DMS53 (cell line): ENCODE data around the gene CARD16.
"Not testable (repeated sequence)": the region's sequence is repeated elsewhere in the genome, so short reads cannot be mapped to it uniquely, and the experiment has no call there.

ENCODE experiments used
- DNase-seq: peaks from one replicate; lab custom pipeline; 2025; lab: John Stamatoyannopoulos, UW

Gene CARD16

DNA sequence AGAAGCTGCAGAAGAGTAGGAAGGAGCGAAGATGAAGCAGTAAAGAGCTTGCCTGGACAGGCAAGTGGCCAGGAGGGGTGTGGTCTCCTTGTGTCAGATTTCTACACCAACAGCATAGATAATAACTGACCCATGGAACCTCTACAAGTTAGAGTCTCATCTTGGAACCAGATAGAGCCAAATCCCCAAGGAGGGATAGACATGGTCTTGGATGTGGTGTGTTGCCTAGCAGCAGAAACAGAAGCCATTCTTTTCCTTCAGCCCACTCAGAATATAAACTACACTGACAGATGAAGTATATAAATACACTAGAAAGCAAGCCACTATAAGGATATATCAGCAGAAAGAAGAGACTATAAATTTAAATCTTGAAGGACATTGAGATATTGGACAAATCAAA, 4.3 kb upstream of the CARD16 start:
- no peak for DNase-seq

DNA sequence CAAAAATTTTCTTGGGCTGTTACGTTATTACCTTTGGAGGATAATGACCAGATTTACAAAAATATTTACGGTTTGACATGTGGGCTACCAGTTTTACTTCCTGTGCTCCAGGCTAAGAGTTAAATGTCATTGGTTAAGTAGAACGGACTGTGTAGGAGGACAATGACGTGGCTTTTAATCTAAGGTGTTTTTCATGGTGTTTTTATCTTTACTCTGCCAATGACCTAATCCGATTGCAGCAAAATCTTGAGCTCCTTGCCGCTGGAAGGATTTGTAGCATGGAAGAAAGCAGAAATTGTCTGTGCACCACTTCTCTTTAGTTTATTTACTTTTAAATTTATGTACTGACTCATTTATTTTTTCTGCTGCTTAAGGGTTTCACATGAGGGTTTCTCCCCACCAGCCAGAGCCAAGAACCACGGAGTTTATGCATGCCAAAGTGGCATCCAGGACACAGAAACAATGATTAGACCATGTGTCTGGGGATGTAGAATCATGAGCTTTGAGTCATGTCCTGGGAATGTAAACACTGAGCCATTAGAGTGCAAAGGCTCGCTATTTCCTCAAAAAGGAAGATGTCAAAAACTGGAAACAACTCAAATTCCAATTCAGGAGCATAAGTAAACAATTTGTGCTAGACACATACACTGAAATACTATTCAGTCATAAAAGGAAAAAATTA, 1.9 kb upstream of the CARD16 start:
- DNase-seq = peak; percentile 71

DNA sequence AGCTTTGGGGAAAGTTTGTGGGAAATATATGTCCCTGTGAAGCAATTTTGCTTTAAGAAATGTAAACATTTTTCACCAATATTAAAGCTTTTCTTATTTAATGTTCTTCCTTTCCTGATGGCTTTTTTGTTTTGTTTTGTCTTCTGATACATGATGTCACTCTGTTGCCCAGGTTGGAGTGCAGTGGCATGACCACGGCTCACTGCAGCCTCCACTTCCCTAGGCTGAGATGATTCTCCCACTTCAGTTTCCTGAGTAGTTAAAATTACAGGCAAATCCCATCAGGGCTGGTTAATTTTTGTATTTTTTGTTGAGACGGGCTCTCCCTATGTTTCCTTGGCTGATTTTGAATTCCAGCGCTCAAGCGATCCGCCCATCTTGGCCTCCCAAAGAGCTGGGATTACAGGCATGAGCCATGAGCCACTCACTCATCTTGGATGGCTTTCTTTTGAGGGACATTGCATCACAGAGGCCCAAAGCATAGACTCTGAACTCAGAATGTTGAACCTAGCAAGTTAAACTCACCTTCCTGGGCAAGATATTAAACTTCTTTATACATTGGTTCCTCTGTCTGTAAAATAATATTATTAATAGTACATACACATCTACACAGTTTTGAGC, 651 bp upstream of the CARD16 start:
- no peak for DNase-seq

DNA sequence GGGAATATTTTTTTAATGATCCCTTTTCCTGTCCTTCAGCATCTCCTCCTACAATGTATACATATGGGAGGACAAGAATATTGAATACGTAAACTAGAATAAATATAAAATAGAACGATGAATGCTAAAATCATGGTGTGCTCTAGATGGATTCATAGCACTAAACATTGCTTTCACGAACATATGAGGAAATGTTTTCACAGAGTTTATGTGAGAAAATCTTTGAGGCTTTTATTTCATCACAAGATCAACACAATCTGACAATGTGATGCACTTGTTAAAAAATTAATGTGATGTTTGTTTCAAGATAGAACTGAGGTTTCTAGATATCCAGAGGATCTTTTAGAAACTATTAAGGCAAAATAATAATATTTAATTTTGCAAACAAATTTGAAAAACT, 3.0 kb downstream of the CARD16 start:
- DNase-seq = no peak

DNA sequence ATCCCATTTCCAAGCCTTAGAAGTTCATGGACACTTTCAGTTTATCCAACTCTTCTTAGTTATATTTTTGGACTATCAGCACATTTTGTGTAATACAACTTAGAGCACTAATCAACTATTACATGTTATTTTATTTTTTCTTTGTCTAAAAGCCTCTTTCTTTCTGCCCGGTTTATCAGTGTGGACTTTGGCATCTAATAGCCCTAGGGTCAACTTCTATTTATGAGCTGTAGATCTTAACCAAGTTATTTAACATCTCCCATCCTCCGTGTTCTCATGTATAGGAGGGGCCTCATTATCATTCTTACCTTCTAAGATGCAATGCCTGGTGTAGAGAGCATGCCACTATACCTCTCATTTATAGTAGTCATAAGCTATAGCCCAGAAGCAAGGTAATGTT, 4.4 kb downstream of the CARD16 start:
- DNase-seq = no peak

DNA sequence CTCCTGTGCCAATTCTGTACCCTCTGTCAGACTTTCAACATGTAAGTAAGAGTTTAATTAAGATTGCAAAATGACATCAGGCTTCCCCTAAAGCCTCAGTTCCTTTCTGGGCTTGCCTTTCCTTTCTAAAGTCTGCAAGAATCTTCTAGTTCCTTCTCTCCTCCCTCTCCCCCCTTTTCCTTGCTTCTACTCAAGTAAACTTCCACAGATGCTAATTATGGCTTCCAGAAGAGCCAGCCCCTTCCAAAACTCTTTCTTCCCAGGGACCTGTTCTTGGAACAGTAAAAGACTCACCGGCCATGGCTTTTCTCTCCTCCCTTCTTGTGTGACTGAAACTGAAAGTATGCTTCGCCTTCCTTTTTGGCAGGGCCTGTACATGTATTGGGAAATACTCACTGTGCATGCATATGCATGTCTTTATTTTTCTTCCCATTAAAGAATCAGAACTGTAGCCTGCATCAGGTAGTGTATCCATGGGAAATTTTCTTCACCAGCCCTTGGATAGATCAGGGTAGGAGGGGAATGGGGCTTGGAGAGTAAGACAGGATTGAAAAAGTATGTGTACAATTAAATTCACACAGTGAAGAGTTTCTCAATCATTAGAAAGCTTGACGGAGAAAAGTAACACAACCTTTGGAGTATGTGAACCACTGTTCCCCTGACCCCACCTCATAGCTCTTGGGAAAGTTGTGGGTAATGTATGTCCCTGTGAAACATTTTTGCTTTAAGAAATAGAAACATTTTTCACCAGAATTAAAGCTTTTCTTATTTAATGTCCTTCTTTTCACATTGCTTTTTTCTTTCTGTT, 10.1 kb downstream of the CARD16 start, which contains the start of gene CASP1:
TSS of gene CASP1 (minus strand) at position 332 of the 808 bp plus-strand sequence. CDS start at position 301, 31 bp downstream.
- DNase-seq = no peak

DNA sequence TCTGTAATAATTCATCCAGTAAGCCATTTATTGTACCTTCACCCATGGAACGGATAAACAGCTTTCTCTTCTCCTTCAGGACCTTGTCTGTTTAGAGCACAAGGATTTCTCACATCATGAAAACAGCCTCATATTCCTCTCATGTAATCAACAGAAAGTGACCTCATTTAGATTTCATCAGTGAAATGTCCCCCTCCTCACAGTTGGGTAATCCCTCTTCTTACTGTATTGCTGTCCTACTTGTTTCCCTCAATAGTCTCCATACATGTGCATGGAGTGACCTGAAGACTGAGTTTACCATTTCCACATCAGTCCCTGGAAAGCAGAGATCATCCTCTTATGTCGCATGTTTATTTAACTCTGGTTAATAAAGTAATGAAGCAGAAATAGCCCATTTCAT, 10.7 kb downstream of the CARD16 start:
- DNase-seq = not testable (repeated sequence)

DNA sequence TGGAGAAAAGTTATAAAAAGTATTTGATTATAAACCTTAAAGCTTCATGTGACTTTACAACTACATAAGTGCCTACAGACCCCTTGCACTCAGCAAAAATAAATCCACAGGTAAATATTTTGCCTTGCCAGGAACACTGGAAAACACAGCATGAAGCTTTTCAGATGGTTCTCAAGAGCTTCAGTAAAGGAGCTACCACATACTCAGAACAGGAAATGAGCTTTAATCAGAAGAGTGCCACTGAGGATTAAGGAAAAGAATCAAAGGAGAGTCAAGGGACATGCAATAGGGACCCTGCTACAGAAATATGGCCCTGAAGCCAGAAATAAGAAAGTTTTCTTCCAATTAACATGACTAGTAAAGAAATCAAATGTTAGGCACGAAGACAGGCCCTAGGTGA, 11.4 kb downstream of the CARD16 start:
- DNase-seq = no peak

DNA sequence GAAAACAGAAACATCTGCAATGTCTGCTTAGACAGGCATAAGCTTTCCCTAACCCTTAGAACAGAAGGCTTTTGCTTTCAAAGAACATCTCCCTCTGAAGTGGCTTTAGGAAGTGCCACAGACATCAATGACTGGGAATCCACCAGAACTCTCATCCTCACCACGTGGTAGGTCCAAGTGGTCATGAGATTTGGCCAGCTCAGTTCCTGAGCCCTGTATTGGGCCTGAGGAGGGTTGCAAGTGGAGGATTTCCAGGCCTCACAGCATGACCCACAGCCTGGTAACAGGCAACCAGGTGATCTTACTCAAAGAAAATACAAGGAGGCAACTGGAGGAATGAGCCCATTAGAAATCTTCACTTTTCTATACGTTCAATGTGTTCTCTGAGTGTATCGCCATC, 11.8 kb downstream of the CARD16 start:
- no peak for DNase-seq

DNA sequence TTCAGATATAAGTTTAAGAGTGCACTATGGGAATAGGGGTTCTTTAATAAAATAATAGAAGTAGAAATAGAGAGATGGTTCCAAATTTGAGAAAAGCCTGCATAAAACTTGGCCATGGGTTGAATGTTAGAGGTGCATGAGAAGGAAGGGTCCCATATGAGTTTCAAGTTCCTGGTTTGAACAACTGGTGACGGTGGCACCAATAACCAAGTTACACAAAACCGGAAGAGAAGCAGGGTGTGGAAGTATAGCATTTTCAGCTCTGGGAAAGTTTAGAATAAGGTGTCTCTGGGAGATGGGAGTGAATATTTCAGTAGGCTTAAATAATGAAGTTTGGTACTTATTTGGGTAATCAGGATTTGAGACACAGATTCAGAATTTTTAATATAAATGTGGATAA, 12.6 kb downstream of the CARD16 start:
- DNase-seq = no peak

DNA sequence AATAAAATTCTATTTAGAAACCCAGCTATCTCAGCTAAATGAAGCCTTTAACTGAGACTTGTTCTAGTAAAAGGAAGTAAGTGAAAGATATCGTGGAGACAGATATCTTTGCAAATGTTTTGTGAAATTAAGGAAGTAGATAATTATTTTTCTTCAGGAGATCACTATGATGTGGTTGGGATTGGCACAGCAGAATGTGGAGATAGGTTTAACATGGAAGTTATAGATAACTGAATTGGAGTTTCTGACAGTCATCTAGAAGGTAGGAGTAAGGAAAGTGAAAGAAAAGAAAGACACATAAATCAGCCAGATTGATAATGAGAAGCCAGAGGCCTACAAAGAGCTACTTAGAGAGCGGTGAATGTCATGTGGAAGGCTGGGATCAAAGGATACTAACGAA, 17.5 kb downstream of the CARD16 start:
- DNase-seq = no peak

DNA sequence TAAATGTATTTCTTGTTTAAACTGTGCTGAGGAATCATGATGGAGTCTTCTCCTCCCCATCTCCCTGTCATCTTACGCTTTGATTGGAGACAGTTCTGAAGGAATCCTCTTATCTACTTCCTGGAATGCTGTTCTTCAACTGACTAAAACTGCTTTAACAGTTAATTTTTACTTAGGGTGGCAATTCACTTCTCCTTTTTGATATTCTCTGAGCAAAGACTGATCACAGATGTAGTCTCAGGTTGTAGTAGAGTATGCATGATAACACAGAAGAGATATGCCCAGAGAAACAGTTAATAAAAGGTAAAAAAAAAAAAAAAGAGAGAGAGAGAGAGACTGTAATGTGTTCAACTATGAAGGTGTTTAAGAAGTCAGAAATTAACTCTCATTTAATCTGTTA, 20.7 kb downstream of the CARD16 start:
- no peak for DNase-seq

DNA sequence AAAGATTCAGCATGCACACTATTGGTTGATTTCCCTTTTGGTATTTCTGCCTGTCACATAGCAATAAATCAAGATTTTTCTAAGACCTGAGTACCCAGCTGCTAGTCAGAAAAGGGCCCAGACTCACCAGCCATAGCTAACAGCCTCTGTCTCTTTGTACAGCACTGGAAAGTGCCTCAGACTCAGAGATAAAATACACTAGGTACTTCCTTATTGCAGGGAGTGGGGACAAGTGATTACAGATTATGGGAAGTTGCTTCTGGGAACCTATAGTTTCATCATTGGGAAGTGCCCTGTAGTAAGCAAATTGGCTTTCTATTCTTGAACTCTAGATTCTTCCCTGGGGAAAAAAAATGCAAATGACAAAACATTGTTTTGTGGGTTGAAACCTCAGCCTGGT, 22.1 kb downstream of the CARD16 start, which contains the start of gene CASP5:
TSS of gene CASP5 (minus strand) at position 166 of the 400 bp plus-strand sequence. CDS start at position 134, 32 bp downstream.
- DNase-seq = peak; percentile 5

DNA sequence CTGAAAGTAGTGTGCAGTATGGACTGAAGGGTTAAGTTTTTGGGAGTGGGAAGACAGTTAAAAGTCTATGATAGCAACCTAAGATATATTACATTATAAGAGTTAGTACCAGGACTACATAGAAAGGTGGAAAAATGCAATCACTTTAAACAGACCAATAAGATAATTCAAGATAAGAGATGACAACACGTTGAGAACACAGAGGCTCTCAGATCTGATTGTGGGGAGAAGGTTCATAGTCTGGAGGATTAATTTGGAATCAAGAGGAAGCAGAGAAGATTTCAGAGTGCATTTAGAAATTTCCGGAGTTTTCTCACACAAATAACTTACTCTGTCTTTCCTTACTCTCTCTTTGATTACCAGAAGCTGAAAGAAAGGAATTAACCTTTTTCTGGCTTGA, 22.6 kb downstream of the CARD16 start:
- DNase-seq = no peak

DNA sequence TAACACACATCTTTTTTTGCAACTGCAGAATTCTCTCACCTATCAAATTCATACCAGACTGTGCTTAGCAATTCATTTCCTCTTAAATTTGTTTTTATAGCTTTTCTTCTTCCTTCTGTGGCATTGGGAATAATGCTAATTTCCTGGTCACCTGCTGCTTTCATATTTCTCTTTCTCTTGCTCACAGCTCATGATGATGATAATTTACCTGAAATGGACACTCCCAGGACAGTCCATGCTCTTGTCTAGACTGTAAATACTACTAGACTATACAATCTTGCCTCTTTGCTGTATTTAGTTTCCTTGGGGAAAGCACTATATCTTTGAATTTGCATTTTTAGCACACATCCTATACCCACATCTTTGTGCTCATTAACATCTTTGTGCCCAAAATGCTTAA, 37.7 kb downstream of the CARD16 start:
- no peak for DNase-seq

DNA sequence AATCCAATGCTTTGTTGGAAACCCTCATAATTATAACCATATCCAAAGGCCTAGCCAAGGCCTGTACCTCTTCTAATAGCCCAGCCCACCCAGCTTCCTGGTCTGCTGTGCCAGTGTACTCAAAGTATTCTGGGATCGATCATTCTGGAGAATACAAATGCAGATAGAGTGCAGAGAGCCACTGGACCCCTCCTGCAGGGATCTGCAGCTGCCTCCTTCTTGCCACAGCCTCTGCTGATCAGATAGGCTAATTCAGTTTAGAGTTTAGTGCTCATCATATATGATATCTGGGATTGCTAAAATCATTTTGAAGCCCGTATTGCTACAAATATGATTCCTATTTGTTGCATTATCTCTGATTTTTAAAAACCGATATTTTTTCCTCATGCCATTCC, 39.7 kb downstream of the CARD16 start:
- DNase-seq = no peak

DNA sequence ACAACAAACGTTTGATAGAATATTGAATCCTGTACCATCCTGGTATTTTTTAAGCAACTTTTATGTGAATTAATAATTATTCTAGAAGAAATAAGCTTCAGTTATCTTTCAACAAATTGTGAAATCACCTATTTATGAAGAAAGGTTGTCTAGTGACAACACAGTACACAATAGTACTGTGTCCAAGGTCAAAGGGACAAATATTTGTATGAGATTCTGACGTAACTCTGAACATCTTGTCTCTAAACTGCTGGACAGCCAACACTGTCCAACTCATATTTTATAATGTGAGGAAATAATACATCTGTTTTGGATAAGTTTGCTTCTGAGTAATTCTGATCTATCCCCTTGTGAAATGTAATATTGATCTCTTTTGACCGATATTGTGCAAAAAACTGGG, 41.1 kb downstream of the CARD16 start:
- DNase-seq = no peak

DNA sequence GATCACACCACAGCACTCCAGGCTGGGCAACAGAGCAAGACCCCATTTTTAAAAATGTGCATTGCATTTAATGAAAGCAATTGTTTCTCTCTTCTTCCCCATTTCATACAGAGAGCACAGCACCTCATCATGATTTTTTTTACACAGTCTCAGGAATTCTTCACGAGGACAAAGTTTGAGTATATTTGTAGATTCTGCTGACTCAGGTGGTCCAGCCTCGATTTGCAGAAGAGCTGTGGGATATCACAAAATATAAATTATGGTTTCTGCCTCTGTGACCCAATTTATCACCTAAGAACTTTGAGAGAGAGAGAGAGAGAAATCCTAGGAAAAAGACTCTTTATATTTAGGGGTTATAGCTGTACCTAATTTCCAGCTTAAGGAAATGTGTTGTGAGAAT, 42.0 kb downstream of the CARD16 start:
- no peak for DNase-seq

DNA sequence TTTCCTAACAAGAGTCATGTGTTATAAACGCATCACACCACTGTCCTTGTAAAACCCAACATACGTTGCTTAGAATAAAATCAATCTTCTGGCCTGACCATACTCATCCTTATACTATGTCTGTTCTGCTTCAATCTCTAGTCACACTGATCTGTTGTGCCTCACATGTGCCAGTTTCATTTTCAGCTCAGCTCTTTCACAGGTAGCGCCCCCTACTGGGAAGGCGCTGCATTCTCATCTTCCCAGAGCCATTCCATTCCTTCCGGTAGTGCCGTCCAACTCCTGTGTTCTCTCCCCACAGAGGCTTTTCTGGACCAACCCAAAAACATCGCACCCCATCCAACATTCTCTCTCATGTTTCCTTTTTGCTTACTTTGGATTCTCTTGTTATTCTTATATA, 44.3 kb downstream of the CARD16 start:
- DNase-seq = peak; percentile 24

DNA sequence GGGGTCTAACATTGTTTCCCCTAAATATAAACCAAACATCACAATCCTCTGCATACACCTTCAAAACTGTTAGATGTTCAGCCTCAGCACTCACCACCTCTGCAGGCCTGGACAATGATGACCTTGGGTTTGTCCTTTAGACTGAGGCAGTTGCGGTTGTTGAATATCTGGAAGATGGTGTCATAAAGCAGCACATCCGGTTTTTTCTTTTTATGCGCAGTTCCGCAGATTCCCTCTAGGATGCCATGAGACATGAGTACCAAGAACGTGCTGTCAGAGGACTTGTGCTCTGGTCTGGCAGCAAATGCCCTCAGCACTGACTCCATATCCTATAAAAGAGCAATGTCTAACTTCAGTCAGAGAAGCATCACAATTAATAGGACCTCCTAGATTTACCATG, 45.0 kb downstream of the CARD16 start:
- peak; percentile 67 for DNase-seq

DNA sequence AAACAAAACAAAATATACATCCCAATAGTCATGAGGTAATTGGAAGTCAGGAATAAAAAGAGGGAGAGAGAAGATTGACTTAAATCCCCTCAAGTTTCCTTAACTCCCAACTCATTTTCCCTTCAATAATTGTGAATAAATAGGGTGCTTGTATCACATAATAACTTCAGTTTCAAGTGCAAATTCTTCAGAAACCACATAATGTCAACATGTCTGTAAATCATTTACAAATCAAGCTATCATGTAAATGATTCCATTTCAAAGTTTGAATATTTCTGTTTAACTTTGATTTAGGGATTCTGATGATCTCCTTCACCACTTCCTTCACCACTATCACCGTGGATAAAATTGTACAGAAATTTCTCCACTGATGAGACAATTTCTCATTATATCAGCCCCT, 45.4 kb downstream of the CARD16 start:
- peak; percentile 29 for DNase-seq

DNA sequence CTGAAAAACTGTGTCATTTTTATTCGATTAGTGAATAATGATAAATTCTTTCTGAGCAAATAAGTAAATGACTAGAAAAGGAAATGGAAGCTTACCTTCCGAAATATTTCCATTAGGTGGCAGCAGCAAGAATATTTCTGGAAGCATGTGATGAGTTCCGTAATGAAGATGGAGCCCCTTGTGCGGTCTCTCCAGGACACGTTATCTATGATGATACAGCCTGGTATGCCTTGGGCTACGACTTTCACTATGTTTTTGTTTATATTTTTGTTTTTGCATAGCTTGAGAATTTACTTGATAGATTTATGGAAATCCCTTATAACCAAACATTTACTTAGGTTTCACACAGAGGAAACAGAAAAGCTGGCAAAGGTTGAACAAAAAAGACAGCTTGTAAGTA, 47.8 kb downstream of the CARD16 start:
- peak; percentile 5 for DNase-seq

DNA sequence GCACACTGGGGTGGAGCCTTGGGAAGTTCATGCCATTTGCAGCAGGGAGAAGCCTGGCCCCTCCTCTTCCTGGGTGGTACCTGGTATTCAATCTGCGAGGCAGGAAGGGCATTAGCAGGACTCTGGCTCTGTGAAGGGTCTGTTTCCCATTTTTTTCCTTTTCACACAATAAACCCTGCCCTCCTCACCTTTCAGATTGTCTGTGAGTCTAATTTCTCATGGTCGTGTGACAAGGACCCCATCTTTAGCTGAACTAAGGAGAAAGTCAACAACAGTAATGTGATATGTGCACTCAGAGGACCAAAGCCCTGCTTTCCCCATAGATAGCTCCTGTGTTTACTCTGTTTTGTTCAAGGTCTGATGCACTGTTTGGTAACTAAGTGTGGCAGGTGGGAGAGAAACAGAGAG, 50.1 kb downstream of the CARD16 start:
- DNase-seq = peak; percentile 97
